C1 segment of cervical spinal cord (tissue), 14 donors: ENCODE results near the gene MOXD1.
"Not testable (repeated sequence)": the region's sequence is repeated elsewhere in the genome, so short reads cannot be mapped to it uniquely, and the experiment has no call there.

Experiments used
- DNase-seq, 14 donors: peaks; one replicate each; lab custom pipeline; 2025; lab: John Stamatoyannopoulos, UW

Gene MOXD1

DNA sequence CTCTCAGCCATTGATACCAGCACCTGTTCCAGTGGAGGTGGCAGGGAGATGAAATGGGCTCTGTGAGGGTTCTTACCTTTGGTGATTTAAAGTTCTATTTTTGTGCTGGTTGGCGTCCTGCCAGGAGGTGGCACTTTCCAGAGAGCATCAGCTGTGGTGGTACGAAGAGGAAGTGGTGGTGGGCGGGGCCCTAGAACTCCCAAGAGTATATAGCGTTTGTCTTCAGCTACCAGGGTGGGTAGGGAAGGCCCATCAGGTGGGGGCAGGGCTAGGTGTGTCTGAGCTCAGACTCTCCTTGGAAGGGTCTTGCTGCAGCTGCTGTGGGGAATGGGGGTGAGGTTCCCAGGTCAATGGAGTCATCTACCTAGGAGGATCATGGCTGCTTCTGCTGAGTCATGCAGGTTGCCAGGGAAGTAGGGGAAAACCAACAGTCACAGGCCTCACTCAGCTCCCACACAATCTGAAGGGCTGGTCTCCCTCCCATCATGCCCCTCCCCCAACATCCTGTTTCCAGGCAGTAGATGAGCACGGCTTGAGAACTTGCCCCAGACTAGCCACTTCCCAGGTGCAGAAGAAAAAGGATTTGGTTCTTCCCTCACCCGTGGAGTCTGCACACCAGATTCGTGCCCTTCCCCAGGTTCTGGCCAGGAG, 46.6 kb downstream of the MOXD1 start:
- DNase-seq = no peak

DNA sequence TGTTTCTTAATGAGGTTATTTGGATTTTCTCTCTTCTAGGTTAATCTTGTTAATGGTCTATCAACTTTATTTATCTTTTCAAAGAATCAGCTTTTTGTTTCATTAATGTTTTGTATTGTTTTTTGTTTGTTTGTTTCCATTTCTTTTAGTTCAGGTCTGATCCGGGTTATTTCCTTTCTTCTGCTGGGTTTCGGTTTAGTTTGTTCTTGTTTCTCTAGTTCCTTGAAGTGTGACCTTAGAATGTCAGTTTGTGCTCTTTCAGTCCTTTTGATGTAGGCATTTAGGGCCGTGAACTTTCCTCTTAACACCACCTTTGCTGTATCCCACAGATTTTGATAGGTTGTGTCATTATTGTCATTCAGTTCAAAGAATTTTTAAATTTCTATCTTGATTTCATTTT, 49.3 kb downstream of the MOXD1 start:
- DNase-seq = not testable (repeated sequence)

- DNase-seq = no peak
Observed at GRCh38 chr6:132348231-132348630, 53.0 kb downstream of the MOXD1 start.

DNA sequence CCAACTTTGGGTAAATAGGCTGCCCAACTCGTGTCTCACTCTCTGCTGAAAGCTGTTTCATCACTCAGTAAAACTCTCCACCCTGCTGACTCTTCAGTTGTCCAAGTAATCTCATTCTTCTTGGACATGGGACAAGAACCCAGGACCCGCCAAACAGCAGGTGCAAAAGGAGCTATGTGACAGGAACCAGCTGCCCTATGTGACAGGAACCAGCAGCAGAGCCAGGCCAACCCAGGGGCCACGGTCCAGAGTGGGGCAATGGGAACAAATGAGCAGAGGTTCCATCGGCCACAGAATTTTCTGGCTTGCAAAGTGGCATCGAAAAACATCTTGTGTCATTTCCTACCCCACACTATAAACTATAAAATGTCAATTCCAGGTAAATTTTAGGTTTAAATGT, 56.5 kb downstream of the MOXD1 start:
- no peak for DNase-seq

DNA sequence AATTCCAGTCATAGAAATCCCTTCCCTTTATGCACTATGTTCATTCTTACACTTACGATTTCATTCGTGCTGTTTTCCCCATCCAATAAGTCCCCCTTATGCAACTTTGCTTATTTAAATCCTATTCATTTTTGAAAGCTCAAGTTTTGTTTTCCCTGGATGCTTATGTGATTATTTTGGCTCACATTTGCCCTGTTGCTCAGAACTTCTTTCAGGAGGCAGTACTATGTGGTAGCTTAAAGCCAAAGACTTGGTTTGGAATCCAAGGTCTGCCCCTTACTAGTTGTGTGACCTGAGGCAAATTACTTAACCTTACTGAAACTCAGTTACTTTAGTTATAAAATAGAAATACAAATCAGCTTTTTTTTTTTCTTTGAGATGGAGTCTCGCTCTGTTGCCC, 59.6 kb downstream of the MOXD1 start:
- DNase-seq = no peak

DNA sequence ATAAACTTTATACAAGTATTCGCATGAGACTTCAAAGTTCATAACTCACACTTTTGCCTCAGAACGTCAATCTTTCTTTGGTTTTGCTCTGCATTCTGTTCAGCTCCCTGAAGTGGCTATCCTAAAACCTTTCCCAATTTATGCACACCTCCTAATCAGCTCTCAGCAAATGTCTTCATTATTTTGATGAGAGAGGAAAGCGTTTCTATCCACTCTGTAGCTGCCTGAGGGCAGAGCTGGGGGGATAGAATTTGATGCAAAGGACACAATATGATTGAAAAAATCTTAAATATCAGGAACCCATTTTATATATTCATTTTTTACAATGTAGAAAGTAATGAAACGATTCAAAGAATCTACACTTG, 66.8 kb downstream of the MOXD1 start:
- DNase-seq = no peak

DNA sequence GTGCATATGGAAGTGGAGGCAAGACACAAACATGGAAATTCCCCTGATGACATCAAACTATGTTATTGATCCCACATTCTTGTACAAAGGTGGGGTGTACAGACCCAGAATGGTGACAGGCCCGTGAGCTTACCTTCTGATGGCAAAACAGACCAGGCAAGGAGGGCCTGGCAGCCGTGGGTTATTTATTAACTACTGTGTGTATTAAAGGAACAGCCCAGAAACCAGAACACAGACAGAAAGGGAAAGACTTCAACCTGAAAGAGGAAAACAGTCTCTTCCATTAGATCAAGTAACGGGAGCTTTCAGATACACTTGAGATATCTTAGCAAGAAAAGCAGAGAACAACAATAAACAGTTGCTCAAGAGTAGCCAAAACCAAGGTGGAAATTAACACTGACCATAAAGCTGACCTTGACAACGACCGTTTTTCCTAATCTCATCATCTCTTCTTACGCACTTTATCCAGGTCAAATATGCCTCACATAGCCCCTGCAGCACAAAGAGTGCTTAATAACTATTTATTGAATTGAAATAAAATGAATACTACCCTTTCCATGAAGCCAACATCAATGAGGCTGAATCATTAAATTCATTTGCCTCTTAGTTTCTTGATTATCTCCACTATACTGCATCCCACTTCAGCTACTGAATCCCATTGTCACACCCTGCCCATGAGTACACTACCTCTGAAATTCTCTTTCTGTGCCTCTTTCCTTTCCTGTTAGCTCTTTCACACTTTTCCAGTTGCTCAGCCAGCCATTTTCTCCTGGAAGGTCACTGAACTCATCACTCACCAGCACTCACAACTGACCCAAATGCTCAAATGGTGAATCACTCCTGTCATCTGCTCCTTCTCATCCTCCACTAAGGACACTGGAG, 67.4 kb downstream of the MOXD1 start:
- no peak for DNase-seq

- no peak for DNase-seq
Observed at GRCh38 chr6:132330759-132331158, 70.5 kb downstream of the MOXD1 start.

DNA sequence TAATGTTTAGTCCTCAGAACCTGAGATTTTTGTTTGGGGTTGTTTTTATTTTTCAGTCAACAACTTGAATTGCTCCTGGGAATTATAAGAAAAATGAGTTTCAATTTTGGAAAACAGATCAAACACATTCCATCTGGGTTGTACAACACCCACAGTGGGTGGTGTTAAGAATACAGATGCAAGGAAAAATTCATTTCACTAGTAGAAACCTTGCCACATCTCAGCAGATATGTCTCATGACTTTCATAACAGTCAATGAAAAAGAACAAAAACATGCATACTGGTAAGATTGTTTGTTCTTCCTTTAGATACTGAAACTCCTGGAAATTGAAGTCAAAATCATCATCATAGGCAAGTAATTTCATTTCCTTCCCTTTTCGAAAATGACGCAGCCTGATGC, 78.9 kb downstream of the MOXD1 start:
- DNase-seq = no peak

- DNase-seq = no peak
Observed at GRCh38 chr6:132320007-132320406, 81.3 kb downstream of the MOXD1 start.

DNA sequence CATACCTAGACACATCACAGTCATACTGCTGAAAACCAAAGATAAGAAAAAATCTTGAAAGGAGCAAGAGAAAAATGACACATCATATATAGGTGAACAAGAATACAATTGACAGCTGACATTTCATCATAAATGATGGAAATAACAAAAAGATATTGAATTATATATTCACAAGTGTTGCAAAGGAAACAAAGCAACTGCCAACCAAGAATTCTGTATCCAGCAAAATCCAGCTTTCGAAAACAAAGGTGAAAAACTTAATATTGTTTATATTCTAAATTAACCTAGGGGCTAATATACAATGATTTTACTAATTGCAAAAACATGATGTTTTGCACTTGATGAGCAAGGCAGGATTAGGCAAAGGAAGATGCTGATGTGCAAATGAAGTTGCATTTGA, 84.3 kb downstream of the MOXD1 start:
- DNase-seq = no peak

GRCh38 chr6:132314432-132314831, 86.8 kb downstream of the MOXD1 start:
- DNase-seq = no peak

- DNase-seq = no peak
Observed at GRCh38 chr6:132310921-132311320, 90.4 kb downstream of the MOXD1 start.

DNA sequence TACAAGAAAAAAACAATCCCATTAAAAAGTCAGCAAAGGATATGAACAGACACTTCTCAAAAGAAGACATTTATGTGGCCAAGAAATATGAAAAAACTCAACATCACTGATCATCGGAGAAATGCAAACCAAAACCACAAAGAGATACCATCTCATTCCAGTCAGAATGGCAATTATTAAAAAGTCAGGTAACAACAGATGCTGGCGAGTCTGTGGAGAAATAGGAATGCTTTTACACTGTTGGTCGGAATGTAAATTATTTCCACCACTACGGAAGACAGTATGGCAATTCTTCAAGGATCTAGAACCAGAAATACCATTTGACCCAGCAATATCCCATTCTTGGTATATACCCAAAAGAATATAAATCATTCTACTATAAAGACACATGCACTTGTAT, 91.1 kb downstream of the MOXD1 start:
- DNase-seq = not testable (repeated sequence)

GRCh38 chr6:132304891-132305305, 96.4 kb downstream of the MOXD1 start:
- no peak for DNase-seq

- DNase-seq = peak in 1 of 14 donors; percentile 5
Observed at GRCh38 chr6:132300323-132300949, 100.8 kb downstream of the MOXD1 start.

- peak in 7 of 14 donors; percentile 4 to 25 (median 8) for DNase-seq
Observed at GRCh38 chr6:132298344-132298949, 102.8 kb downstream of the MOXD1 start.

GRCh38 chr6:132289756-132290155, 111.5 kb downstream of the MOXD1 start:
- no peak for DNase-seq

DNA sequence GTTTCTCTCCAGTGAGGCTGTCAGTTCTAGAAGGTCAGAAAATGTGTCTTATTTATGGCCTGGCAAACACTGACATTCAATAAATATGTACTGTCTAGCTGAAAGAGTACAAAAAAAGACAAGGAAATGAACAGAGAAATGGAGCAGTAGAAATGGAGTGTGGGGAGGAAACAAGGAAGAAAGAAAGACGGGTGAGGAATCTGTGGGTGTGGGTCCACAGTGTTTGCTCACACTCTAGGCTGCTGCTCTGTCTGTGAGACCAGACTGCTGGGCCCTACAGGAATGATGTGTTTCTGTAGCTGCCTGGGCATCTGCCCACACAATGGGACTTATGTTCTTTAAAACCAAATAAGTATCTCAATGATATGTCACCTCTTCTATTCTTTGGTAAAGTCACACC, 114.2 kb downstream of the MOXD1 start:
- DNase-seq = no peak

GRCh38 chr6:132286298-132287019, 114.8 kb downstream of the MOXD1 start:
- DNase-seq = no peak

- no peak for DNase-seq
Observed at GRCh38 chr6:132285004-132285780, 116.1 kb downstream of the MOXD1 start.
